Activated CD4-positive, alpha-beta T cell treated with anti-CD3 and anti-CD28 coated beads, Interleukin-2, amount 10 ng/mL, durations not matched to agents 7 days and 5 days (primary cell): ENCODE measurements around the gene OR4K17. TPM values are rescaled to one million over a fixed set of nuclear protein-coding genes. Genes with fewer than 3 reads are reported as not detected.

Experiments used
- total RNA-seq, 2 experiments: library from RNA; stranded (reverse); gene quantifications; one replicate each; pipeline ENCODE4 v1.2.3, GENCODE V29; 2021

OR4K17 gene
- total RNA-seq, 2 experiments from 2014 or later, result not detected

Other genes starting within 250 kb of the OR4K17 start
- gene OR4K2, start 235.6 kb upstream of the OR4K17 start, total RNA-seq, result not detected
- gene OR4K5, start 190.1 kb upstream of the OR4K17 start, total RNA-seq, result not detected
- gene OR4K1, start 179.8 kb upstream of the OR4K17 start, total RNA-seq, result not detected
- not detected for gene OR4K15, start 135.1 kb upstream of the OR4K17 start, total RNA-seq
- not detected for gene OR4Q2, start 108.6 kb upstream of the OR4K17 start, total RNA-seq
- not detected for gene OR4K14, start 91.4 kb upstream of the OR4K17 start, total RNA-seq
- not detected for gene OR4K13, start 74.7 kb upstream of the OR4K17 start, total RNA-seq
- not detected for gene OR4L1, start 50.7 kb upstream of the OR4K17 start, total RNA-seq
- gene OR4N5, start 28.1 kb downstream of the OR4K17 start, total RNA-seq, result not detected
- gene OR11G2, start 80.2 kb downstream of the OR4K17 start, total RNA-seq, result not detected
- not detected for gene OR11H6, start 113.0 kb downstream of the OR4K17 start, total RNA-seq
- not detected for gene OR11H7, start 118.2 kb downstream of the OR4K17 start, total RNA-seq
- not detected for gene OR11H4, start 128.5 kb downstream of the OR4K17 start, total RNA-seq
- gene TTC5, start 195.2 kb downstream of the OR4K17 start, total RNA-seq, result 10 to 100 TPM; 22.7 to 23.5 TPM
- 10 to 100 TPM; 30.8 to 32.1 TPM for gene CCNB1IP1, start 222.5 kb downstream of the OR4K17 start, total RNA-seq
- gene PARP2, start 232.9 kb downstream of the OR4K17 start, total RNA-seq, result 10 to 100 TPM; 28.6 to 32.5 TPM